Dendritic cell treated with granulocyte-macrophage colony-stimulating factor and Interleukin-4, amounts not matched to agents 40 ng/mL and 50 ng/mL, for 4 days (primary cell): ENCODE data around the gene HS6ST2.

Experiments
- H3K27ac Mint-ChIP-seq: one replicate; pipeline ENCODE4 v1.8.0; 2022; ENCODE audit warnings: mild to moderate bottlenecking, mixed read lengths
- H3K27me3 Mint-ChIP-seq: one replicate; pipeline ENCODE4 v1.8.0; 2022; ENCODE audit warnings: mild to moderate bottlenecking, mixed read lengths
- H3K36me3 Mint-ChIP-seq: one replicate; pipeline ENCODE4 v1.8.0; 2022; ENCODE audit warnings: low read depth, mixed read lengths
- H3K4me1 Mint-ChIP-seq: one replicate; pipeline ENCODE4 v1.8.0; 2022; ENCODE audit warnings: low read depth, mixed read lengths
- H3K4me3 Mint-ChIP-seq: one replicate; pipeline ENCODE4 v1.8.0; 2022; ENCODE audit warnings: mild to moderate bottlenecking, moderate library complexity, mixed read lengths
- H3K9me3 Mint-ChIP-seq: one replicate; pipeline ENCODE4 v1.8.0; 2022; ENCODE audit warnings: mixed read lengths
- intact Hi-C: fragments of 100-400 bp; cut with micrococcal nuclease; formaldehyde crosslinking; loops from one replicate; pipeline ENCODE4 v1.15.0; 2022

HS6ST2 gene

GRCh38 chrX:132819711-132820264 lies 138.6 kb downstream of the HS6ST2 start:
- Mint-ChIP-seq H3K27ac (no peak overlapping the region), H3K36me3 (no peaks in the 10 kb centered on the region), H3K27me3 (no peaks in the 10 kb centered on the region), H3K4me3 (no peak overlapping the region), H3K9me3 (no peaks in the 10 kb centered on the region), H3K4me1 (no peaks in the 10 kb centered on the region)
- intact Hi-C loops = no loop called here

DNA sequence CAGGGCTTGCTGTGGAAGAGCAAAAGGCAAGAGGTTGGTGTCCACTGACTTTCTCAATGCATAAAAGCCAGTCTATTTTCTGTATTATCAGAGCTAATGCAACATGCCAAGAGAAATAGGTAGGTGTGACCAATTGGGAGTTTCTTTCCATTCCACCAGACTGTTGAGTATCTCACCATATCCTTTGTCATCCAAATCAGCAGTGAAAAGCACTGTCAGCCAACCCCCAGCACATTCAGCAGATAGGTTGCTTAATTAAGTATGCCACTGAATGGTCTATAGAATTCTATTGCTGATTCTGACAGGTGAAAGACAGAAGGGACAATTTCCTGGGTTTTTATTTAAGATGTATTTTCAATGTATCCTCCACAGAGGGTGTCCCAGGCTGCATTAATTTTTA lies 139.8 kb downstream of the HS6ST2 start:
- Mint-ChIP-seq H3K9me3 (no peaks in the 10 kb centered on the region), H3K27me3 (no peaks in the 10 kb centered on the region), H3K4me1 (no peaks in the 10 kb centered on the region), H3K36me3 (no peaks in the 10 kb centered on the region), H3K27ac (no peak overlapping the region), H3K4me3 (no peak overlapping the region)
- intact Hi-C loops = no loop called here

- no peaks in the 10 kb centered on the region for H3K36me3 Mint-ChIP-seq
- H3K27me3 Mint-ChIP-seq = no peaks in the 10 kb centered on the region
- no peaks in the 10 kb centered on the region for H3K9me3 Mint-ChIP-seq
- intact Hi-C loops = no loop called here
- no peak overlapping the region for H3K27ac Mint-ChIP-seq
- H3K4me1 Mint-ChIP-seq = no peaks in the 10 kb centered on the region
- no peak overlapping the region for H3K4me3 Mint-ChIP-seq
Measured at GRCh38 chrX:132815643-132816042, 142.8 kb downstream of the HS6ST2 start.

DNA sequence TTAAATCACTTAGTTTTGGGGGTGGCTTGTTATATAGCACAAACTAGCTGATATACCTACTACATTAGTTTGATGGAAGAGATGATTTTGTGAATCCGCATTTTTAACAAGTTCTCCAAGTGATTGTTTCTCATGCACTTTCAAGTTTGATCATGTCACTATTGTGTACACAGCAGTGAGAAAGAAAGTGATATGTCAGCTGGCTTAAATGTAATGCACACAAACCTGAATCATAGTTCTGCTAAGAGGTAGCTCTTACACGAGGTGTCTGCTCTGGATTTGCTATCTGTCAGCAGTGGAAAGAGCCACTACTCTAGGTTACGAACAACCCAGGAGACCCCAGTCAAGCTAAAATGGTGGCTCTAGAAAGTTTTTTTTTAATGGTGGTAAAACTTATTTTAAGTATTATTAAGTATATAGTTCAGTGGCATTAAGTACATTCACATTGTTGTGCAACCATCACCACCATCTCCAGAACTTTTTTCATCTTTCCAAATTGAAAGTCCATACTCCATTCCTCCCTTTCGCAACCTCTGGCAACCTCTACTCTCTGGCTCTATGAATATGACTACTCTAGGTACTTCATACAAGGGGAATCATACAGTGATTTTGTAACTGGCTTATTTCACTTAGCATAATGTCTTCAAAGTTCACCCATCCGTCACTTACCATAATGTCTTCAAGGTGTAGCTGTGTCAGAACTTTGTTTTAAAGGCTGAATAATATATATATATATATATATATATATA lies 147.3 kb downstream of the HS6ST2 start:
- Mint-ChIP-seq H3K4me3 (no peak overlapping the region), H3K27ac (no peak overlapping the region), H3K9me3 (no peaks in the 10 kb centered on the region), H3K36me3 (no peaks in the 10 kb centered on the region), H3K27me3 (no peaks in the 10 kb centered on the region), H3K4me1 (no peaks in the 10 kb centered on the region)
- intact Hi-C loops = no loop called here

DNA sequence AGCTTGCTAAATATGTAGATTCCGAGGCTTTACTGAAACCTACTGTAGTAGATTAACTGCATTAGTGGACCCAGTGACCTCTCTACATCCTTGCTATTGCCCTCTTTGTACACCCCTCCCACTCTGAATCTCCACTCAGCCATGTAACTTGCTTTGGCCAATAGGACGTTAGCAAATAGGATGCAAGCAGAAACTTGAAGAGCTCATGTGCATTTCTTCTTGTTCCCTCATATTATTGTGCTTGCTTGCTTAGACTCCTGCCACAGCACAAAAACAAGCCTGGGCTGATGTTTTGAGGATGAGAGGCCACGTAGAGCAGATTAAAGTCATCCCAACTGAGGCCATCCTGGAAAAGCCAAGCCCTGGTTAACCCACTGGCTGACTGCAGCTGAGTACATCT lies 147.9 kb downstream of the HS6ST2 start:
- no peaks in the 10 kb centered on the region for H3K9me3 Mint-ChIP-seq
- no peak overlapping the region for H3K4me3 Mint-ChIP-seq
- no peaks in the 10 kb centered on the region for H3K27me3 Mint-ChIP-seq
- H3K36me3 Mint-ChIP-seq = no peaks in the 10 kb centered on the region
- H3K27ac Mint-ChIP-seq = no peak overlapping the region
- no peaks in the 10 kb centered on the region for H3K4me1 Mint-ChIP-seq
- intact Hi-C loops = no loop called here

- Mint-ChIP-seq H3K4me1 (no peaks in the 10 kb centered on the region), H3K27ac (no peak overlapping the region), H3K4me3 (no peak overlapping the region), H3K36me3 (no peaks in the 10 kb centered on the region), H3K9me3 (no peaks in the 10 kb centered on the region), H3K27me3 (no peaks in the 10 kb centered on the region)
- intact Hi-C loops = no loop called here
Measured at GRCh38 chrX:132809581-132809980, 148.8 kb downstream of the HS6ST2 start.

GRCh38 chrX:132807411-132808030 lies 150.9 kb downstream of the HS6ST2 start:
- Mint-ChIP-seq H3K4me3 (no peak overlapping the region), H3K9me3 (no peaks in the 10 kb centered on the region), H3K4me1 (no peaks in the 10 kb centered on the region), H3K27me3 (no peaks in the 10 kb centered on the region), H3K27ac (no peak overlapping the region), H3K36me3 (no peaks in the 10 kb centered on the region)
- intact Hi-C loops = no loop called here

GRCh38 chrX:132802033-132802432 lies 156.4 kb downstream of the HS6ST2 start:
- no peak overlapping the region for H3K4me3 Mint-ChIP-seq
- no peaks in the 10 kb centered on the region for H3K9me3 Mint-ChIP-seq
- no peak overlapping the region for H3K27ac Mint-ChIP-seq
- intact Hi-C loops = no loop called here
- no peaks in the 10 kb centered on the region for H3K4me1 Mint-ChIP-seq
- H3K27me3 Mint-ChIP-seq = no peaks in the 10 kb centered on the region
- no peaks in the 10 kb centered on the region for H3K36me3 Mint-ChIP-seq

DNA sequence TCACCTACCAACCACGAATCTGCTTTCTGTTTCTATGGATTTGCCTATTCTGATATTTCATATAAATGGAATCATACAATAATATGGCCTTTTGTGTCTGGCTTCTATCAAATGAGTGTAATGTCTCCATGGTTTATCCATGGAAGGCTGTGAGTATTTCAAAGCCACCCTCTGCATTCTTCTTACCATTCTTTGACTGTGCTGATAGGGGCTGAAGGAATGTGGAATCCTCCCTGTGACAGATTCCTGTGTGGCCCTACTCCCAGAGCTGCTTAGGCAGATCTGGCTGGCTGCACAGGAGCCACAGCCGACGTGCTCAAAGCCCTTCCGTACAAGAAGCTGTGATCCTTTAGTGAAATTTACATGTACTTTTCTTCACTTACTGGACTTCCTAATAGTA lies 163.2 kb downstream of the HS6ST2 start:
- Mint-ChIP-seq H3K4me3 (no peak overlapping the region), H3K36me3 (no peaks in the 10 kb centered on the region), H3K4me1 (no peaks in the 10 kb centered on the region), H3K27ac (no peak overlapping the region), H3K27me3 (no peaks in the 10 kb centered on the region), H3K9me3 (no peaks in the 10 kb centered on the region)
- intact Hi-C loops = no loop called here

DNA sequence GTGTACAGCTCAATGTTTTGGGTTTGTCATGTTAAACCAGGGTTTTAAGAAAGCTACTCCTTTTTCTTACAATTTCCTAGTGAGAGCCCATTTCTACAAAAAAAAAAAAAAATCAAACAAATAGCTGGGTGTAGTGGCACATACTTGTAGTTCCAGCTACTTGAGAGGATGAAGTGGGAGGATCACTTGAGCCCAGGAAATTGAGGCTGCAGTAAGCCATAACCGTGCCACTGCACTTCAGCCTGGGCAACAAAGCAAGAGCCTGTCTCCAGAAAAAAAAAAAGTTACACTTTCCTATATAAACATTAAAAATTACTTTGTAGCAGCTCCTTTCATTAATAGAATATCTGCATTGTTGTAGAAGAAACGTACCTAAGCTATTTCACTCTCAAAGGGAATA lies 166.7 kb downstream of the HS6ST2 start:
- no peak overlapping the region for H3K27ac Mint-ChIP-seq

DNA sequence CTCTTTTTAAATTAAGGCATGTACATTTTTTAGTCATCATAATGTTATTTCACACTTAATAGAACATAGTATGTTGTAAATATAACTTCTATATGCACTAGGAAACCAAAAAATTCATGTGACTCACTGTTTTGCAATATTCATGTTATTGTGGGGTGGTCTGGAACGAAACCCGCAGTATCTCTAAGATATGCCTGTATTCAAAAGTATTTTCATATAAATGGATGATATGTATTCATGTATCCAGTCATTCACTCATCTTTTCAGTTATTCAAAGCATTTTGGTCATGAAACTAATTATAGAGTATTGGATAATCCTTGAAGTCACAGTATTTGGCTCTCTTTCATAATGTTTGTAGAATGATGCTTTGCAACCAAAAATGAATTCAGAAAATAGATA lies 168.1 kb downstream of the HS6ST2 start:
- Mint-ChIP-seq H3K27ac (no peak overlapping the region), H3K9me3 (no peaks in the 10 kb centered on the region), H3K4me1 (no peaks in the 10 kb centered on the region), H3K27me3 (no peaks in the 10 kb centered on the region), H3K36me3 (no peaks in the 10 kb centered on the region), H3K4me3 (no peak overlapping the region)
- intact Hi-C loops = no loop called here

More for the DNA sequence above, 166.7 kb downstream of the HS6ST2 start:
- intact Hi-C loops = no loop called here
- Mint-ChIP-seq H3K4me3 (no peak overlapping the region), H3K27me3 (no peaks in the 10 kb centered on the region), H3K9me3 (no peaks in the 10 kb centered on the region), H3K4me1 (no peaks in the 10 kb centered on the region), H3K36me3 (no peaks in the 10 kb centered on the region)

DNA sequence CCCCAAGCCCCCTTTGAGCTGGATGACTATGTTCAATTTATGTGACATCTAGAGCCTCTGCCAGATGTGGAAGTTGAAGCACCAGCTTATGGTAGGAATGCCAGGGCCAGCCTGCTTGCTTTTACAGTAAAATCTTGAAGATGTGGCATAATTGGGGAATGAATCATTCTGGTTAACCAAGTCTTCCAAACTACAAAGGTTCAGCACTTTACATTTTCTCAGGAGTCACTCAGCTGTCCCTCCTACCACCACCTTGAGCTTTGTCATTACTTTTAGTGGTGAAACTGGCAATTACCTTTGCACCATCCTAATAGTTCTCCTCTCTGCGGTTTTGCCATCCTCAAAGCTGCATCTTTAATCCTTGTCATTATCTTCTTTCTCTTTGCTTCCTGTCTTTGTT lies 172.2 kb downstream of the HS6ST2 start:
- Mint-ChIP-seq H3K4me1 (no peaks in the 10 kb centered on the region), H3K36me3 (no peaks in the 10 kb centered on the region), H3K27ac (no peak overlapping the region), H3K9me3 (no peaks in the 10 kb centered on the region), H3K27me3 (no peaks in the 10 kb centered on the region), H3K4me3 (no peak overlapping the region)
- intact Hi-C loops = no loop called here

DNA sequence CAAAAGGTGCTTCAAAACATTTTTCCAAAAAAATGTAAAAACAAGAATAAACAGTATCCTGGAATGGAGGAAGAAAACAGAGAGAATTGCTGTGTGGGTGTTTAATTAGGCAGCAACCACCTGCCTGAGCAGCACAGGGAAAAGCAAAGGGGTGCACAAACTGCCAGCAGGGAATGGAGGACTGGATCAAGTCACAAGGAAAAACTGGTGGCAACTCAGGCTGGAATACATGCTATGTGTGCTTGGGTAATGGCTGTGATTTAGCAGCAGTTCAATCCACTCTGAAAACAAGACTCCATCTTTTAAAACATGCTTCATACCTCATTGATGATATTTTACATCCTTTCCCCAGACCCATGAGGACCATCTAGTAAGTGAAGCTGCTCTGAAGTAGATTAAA lies 179.5 kb downstream of the HS6ST2 start:
- H3K36me3 Mint-ChIP-seq = no peaks in the 10 kb centered on the region
- H3K4me1 Mint-ChIP-seq = peaks cover 7% of the 10 kb centered on the region
- H3K27me3 Mint-ChIP-seq = peaks cover 3% of the 10 kb centered on the region
- intact Hi-C loops = no loop called here
- no peaks in the 10 kb centered on the region for H3K9me3 Mint-ChIP-seq
- no peak overlapping the region for H3K27ac Mint-ChIP-seq
- no peak overlapping the region for H3K4me3 Mint-ChIP-seq

GRCh38 chrX:132776486-132777210 lies 181.8 kb downstream of the HS6ST2 start:
- no peaks in the 10 kb centered on the region for H3K9me3 Mint-ChIP-seq

More at GRCh38 chrX:132776486-132777210, 181.8 kb downstream of the HS6ST2 start:
- H3K27ac Mint-ChIP-seq = no peak overlapping the region
- no peak overlapping the region for H3K4me3 Mint-ChIP-seq
- H3K27me3 Mint-ChIP-seq = peaks cover 3% of the 10 kb centered on the region
- no peaks in the 10 kb centered on the region for H3K36me3 Mint-ChIP-seq
- intact Hi-C loops = no loop called here
- H3K4me1 Mint-ChIP-seq = peaks cover 7% of the 10 kb centered on the region
